Measurements from ENCODE around the gene SH3PXD2B.
A peak's percentile ranks its signal among the peaks of the same experiment; 100 is the strongest.

Gene SH3PXD2B
- long read RNA-seq, result 0 reads

- DNase-seq (ENCODE audit: low read depth in 1 of 2, low spot score in 1 of 2), result no peak
- no peak within 1 kb of the TSS for H3K27ac ChIP-seq (replicated peaks)
Measured at GRCh38 chr5:172454358-172455086, at the start of gene SH3PXD2B. Gene SH3PXD2B (minus strand): TSS chr5:172454525. CDS start chr5:172454352, 173 bp downstream.

GRCh38 chr5:172502969-172503368 lies 48.6 kb upstream of the SH3PXD2B start:
- no peak overlapping the region for H3K27ac ChIP-seq (replicated peaks)
- no peak for TF ChIP-seq GABPA (IDR thresholded peaks at IDR 0.05; ENCODE audit: low read depth)
- TF ChIP-seq REST (IDR thresholded peaks at IDR 0.05; ENCODE audit: insufficient replicate concordance, low read depth), result no peak
- no peak for TF ChIP-seq SPI1 (IDR thresholded peaks at IDR 0.05; ENCODE audit: borderline replicate concordance, low read depth)
- no peak for TF ChIP-seq CTCF (IDR thresholded peaks at IDR 0.05; ENCODE audit: insufficient read depth, low read length)
- no peak for TF ChIP-seq POLR2AphosphoS5 (IDR thresholded peaks at IDR 0.05; ENCODE audit: low read depth)

More at GRCh38 chr5:172454358-172455086, at the start of gene SH3PXD2B:
- Histone ChIP-seq H3K27me3 (ENCODE audit: insufficient read depth, poor library complexity, severe bottlenecking) (peaks cover 34% of the 10 kb centered on the region), H3K4me3 (replicated peaks; ENCODE audit: insufficient read depth, low read length) (peak within 1 kb of the TSS; percentile 37)
- no peak for TF ChIP-seq SPI1 (IDR thresholded peaks at IDR 0.05; ENCODE audit: borderline replicate concordance, low read depth)
- TF ChIP-seq CTCF (IDR thresholded peaks at IDR 0.05; ENCODE audit: insufficient read depth, low read length), result no peak
- TF ChIP-seq GABPA (IDR thresholded peaks at IDR 0.05; ENCODE audit: low read depth), result no peak
- no peak for TF ChIP-seq REST (IDR thresholded peaks at IDR 0.05; ENCODE audit: insufficient replicate concordance, low read depth)
- TF ChIP-seq POLR2AphosphoS5 (IDR thresholded peaks at IDR 0.05; ENCODE audit: low read depth), result no peak

GRCh38 chr5:172502410-172502809 lies 48.1 kb upstream of the SH3PXD2B start:
- TF ChIP-seq REST (IDR thresholded peaks at IDR 0.05; ENCODE audit: insufficient replicate concordance, low read depth) (no peak), POLR2AphosphoS5 (IDR thresholded peaks at IDR 0.05; ENCODE audit: low read depth) (no peak), CTCF (IDR thresholded peaks at IDR 0.05; ENCODE audit: insufficient read depth, low read length) (no peak), GABPA (IDR thresholded peaks at IDR 0.05; ENCODE audit: low read depth) (no peak), SPI1 (IDR thresholded peaks at IDR 0.05; ENCODE audit: borderline replicate concordance, low read depth) (no peak)
- DNase-seq (ENCODE audit: low read depth in 1 of 2, low spot score in 1 of 2), result no peak
- no peak overlapping the region for H3K4me3 ChIP-seq (replicated peaks; ENCODE audit: insufficient read depth, low read length)

More at GRCh38 chr5:172502969-172503368, 48.6 kb upstream of the SH3PXD2B start:
- no peak for DNase-seq (ENCODE audit: low read depth in 1 of 2, low spot score in 1 of 2)
- H3K4me3 ChIP-seq (replicated peaks; ENCODE audit: insufficient read depth, low read length), result no peak overlapping the region
- H3K27me3 ChIP-seq (ENCODE audit: insufficient read depth, poor library complexity, severe bottlenecking), result no peaks in the 10 kb centered on the region

More at GRCh38 chr5:172502410-172502809, 48.1 kb upstream of the SH3PXD2B start:
- H3K27ac ChIP-seq (replicated peaks), result no peak overlapping the region
- H3K27me3 ChIP-seq (ENCODE audit: insufficient read depth, poor library complexity, severe bottlenecking), result no peaks in the 10 kb centered on the region
